Measurements from ENCODE around the gene TSC22D3. TPM values are rescaled to one million over a fixed set of nuclear protein-coding genes. Genes with fewer than 3 reads are reported as not detected.

TSC22D3 gene
- total RNA-seq, 2 experiments from 2014 or later = 25.2 to 29.7 TPM

Other genes with a start within 250 kb of the TSC22D3 start
- gene PRPS1, start 147.3 kb downstream of the TSC22D3 start, total RNA-seq = 100 to 1,000 TPM; 123 to 129 TPM
- gene NCBP2L, start 1.9 kb upstream of the TSC22D3 start, total RNA-seq = not detected
- 1 to 10 TPM; 7.6 to 9.3 TPM for gene MID2, start 50.1 kb upstream of the TSC22D3 start, total RNA-seq
- gene TEX13B, start 206.6 kb upstream of the TSC22D3 start, total RNA-seq = not detected

Data from activated naive CD8-positive, alpha-beta T cell treated with anti-CD3 and anti-CD28 coated beads for 36 hours (primary cell).